GM10847 (cell line): Measurements from ENCODE around the gene IRF8.

Experiments
- POLR2A ChIP-seq: IDR thresholded peaks from 2 replicates; pipeline ENCODE4 v1.6.1; 2011; ENCODE audit not compliant: insufficient read length; ENCODE audit errors: extremely low read depth

The IRF8 gene

GRCh38 chr16:85898521-85899442, at the start of gene IRF8:
Gene IRF8 (plus strand): TSS chr16:85899162. CDS start chr16:85903016, 3,854 bp downstream.
- peak; percentile 99 for TF ChIP-seq POLR2A

- TF ChIP-seq POLR2A: no peak
Observed at GRCh38 chr16:85849388-85849787, 49.6 kb upstream of the IRF8 start.

GRCh38 chr16:85850344-85850880, 48.5 kb upstream of the IRF8 start:
- TF ChIP-seq POLR2A: no peak

GRCh38 chr16:85851034-85851785, 47.8 kb upstream of the IRF8 start:
- TF ChIP-seq POLR2A: no peak

GRCh38 chr16:85853547-85854545, 45.1 kb upstream of the IRF8 start:
- TF ChIP-seq POLR2A: no peak

GRCh38 chr16:85854935-85855334, 44.0 kb upstream of the IRF8 start:
- no peak for TF ChIP-seq POLR2A

GRCh38 chr16:85856079-85856478, 42.9 kb upstream of the IRF8 start:
- TF ChIP-seq POLR2A: no peak

- no peak for TF ChIP-seq POLR2A
Observed at GRCh38 chr16:85856585-85856984, 42.4 kb upstream of the IRF8 start.

GRCh38 chr16:85857406-85857805, 41.6 kb upstream of the IRF8 start:
- TF ChIP-seq POLR2A: no peak

- TF ChIP-seq POLR2A: no peak
Observed at GRCh38 chr16:85858984-85859817, 39.8 kb upstream of the IRF8 start.

GRCh38 chr16:85859818-85860125, 39.2 kb upstream of the IRF8 start:
- TF ChIP-seq POLR2A: no peak

- no peak for TF ChIP-seq POLR2A
Observed at GRCh38 chr16:85860413-85861094, 38.4 kb upstream of the IRF8 start.

- no peak for TF ChIP-seq POLR2A
Observed at GRCh38 chr16:85861095-85861825, 37.7 kb upstream of the IRF8 start.
